H9 (cell line): ENCODE data around the gene PYGB. TPM values are rescaled to one million over a fixed set of nuclear protein-coding genes. Genes with fewer than 3 reads are reported as not detected.

ENCODE experiments used
- DNase-seq: peaks from one replicate; pipeline ENCODE4 v3.0.0-alpha.2; 2017
- H2AFZ ChIP-seq: one replicate; pipeline ENCODE4 v1.6.1; 2013; ENCODE audit warnings: mild to moderate bottlenecking, low read length, control low read depth, moderate library complexity
- H2AK5ac ChIP-seq: 2 replicates; pipeline ENCODE4 v1.6.1; 2013; ENCODE audit warnings: low read length, control low read depth, mixed read lengths; ENCODE audit not compliant: insufficient read length
- H2BK120ac ChIP-seq: one replicate; pipeline ENCODE4 v1.6.1; 2013; ENCODE audit warnings: low read depth, mild to moderate bottlenecking, low read length, control low read depth, inconsistent platforms; ENCODE audit not compliant: poor library complexity, severe bottlenecking
- H2BK12ac ChIP-seq: 2 replicates; pipeline ENCODE4 v1.6.1; 2013; ENCODE audit warnings: low read length, control low read depth, mixed read lengths, low read depth; ENCODE audit not compliant: insufficient read length
- H2BK15ac ChIP-seq: 2 replicates; pipeline ENCODE4 v1.6.1; 2013; ENCODE audit warnings: low read depth, low read length, control low read depth
- H2BK20ac ChIP-seq: one replicate; pipeline ENCODE4 v1.6.1; 2013; ENCODE audit warnings: low read depth, mild to moderate bottlenecking, low read length, control low read depth, inconsistent platforms; ENCODE audit not compliant: poor library complexity, severe bottlenecking
- H2BK5ac ChIP-seq: 2 replicates; pipeline ENCODE4 v1.6.1; 2013; ENCODE audit warnings: low read length, control low read depth, mixed read lengths; ENCODE audit not compliant: insufficient read length
- H3K14ac ChIP-seq: 2 replicates; pipeline ENCODE4 v1.6.1; 2013; ENCODE audit warnings: low read length, control low read depth; ENCODE audit not compliant: insufficient read depth
- H3K18ac ChIP-seq: 2 replicates; pipeline ENCODE4 v1.6.1; 2013; ENCODE audit warnings: low read depth, mild to moderate bottlenecking, mixed read lengths, low read length, control low read depth; ENCODE audit not compliant: insufficient read length
- H3K23ac ChIP-seq: 2 replicates; pipeline ENCODE4 v1.6.1; 2013; ENCODE audit warnings: low read length, control low read depth, mixed read lengths, low read depth; ENCODE audit not compliant: insufficient read length
- H3K23me2 ChIP-seq: 2 replicates; pipeline ENCODE4 v1.6.1; 2013; ENCODE audit warnings: low read depth, mild to moderate bottlenecking, mixed read lengths, low read length, control low read depth; ENCODE audit not compliant: insufficient read length, poor library complexity, severe bottlenecking
- H3K27ac ChIP-seq: 2 replicates; pipeline ENCODE4 v1.5.1; 2013; ENCODE audit warnings: low read length, control low read depth, mixed read lengths, low read depth; ENCODE audit not compliant: insufficient read length
- H3K27me3 ChIP-seq: 2 replicates; pipeline ENCODE4 v1.6.1; 2013; ENCODE audit warnings: low read length, control low read depth, inconsistent platforms; ENCODE audit not compliant: insufficient read depth
- H3K4ac ChIP-seq: 2 replicates; pipeline ENCODE4 v1.6.1; 2013; ENCODE audit warnings: low read depth, mild to moderate bottlenecking, control low read depth, inconsistent platforms, low read length, moderate library complexity
- H3K4me1 ChIP-seq: 2 replicates; pipeline ENCODE4 v1.6.1; 2013; ENCODE audit warnings: low read length, control low read depth, inconsistent platforms; ENCODE audit not compliant: insufficient read depth
- H3K4me2 ChIP-seq: 2 replicates; pipeline ENCODE4 v1.6.1; 2013; ENCODE audit warnings: low read length, control low read depth, mixed read lengths; ENCODE audit not compliant: insufficient read length, insufficient read depth
- H3K56ac ChIP-seq: 2 replicates; pipeline ENCODE4 v1.6.1; 2013; ENCODE audit warnings: low read depth, mild to moderate bottlenecking, mixed read lengths, low read length, control low read depth; ENCODE audit not compliant: insufficient read length
- H3K79me1 ChIP-seq: 2 replicates; pipeline ENCODE4 v1.6.1; 2013; ENCODE audit warnings: low read depth, mild to moderate bottlenecking, moderate library complexity, low read length, control low read depth, inconsistent platforms; ENCODE audit not compliant: insufficient read depth, poor library complexity, severe bottlenecking
- H3K79me2 ChIP-seq: 2 replicates; pipeline ENCODE4 v1.6.1; 2013; ENCODE audit warnings: low read length, control low read depth, inconsistent platforms; ENCODE audit not compliant: insufficient read depth
- H3K9ac ChIP-seq: 2 replicates; pipeline ENCODE4 v1.6.1; 2013; ENCODE audit warnings: low read length, control low read depth, mixed read lengths; ENCODE audit not compliant: insufficient read length; ENCODE audit errors: extremely low read depth
- H3K9me3 ChIP-seq: one replicate; pipeline ENCODE4 v1.6.1; 2013; ENCODE audit warnings: low read depth, low read length, inconsistent platforms; ENCODE audit not compliant: control insufficient read depth
- H3T11ph ChIP-seq: one replicate; pipeline ENCODE4 v1.6.1; 2013; ENCODE audit warnings: mild to moderate bottlenecking, low read length, control low read depth, inconsistent platforms
- H4K20me1 ChIP-seq: one replicate; pipeline ENCODE4 v1.6.1; 2013; ENCODE audit not compliant: control insufficient read depth, insufficient read length, insufficient read depth
- H4K5ac ChIP-seq: 2 replicates; pipeline ENCODE4 v1.6.1; 2013; ENCODE audit warnings: low read depth, mild to moderate bottlenecking, mixed read lengths, low read length, control low read depth; ENCODE audit not compliant: insufficient read length
- H4K8ac ChIP-seq: replicated peaks from 2 replicates; pipeline ENCODE4 v1.6.1; 2013; ENCODE audit warnings: low read length, control low read depth, mixed read lengths, low read depth; ENCODE audit not compliant: insufficient read length
- H4K91ac ChIP-seq: 2 replicates; pipeline ENCODE4 v1.6.1; 2013; ENCODE audit warnings: low read depth, mild to moderate bottlenecking, moderate library complexity, mixed read lengths, low read length, control low read depth; ENCODE audit not compliant: insufficient read length
- H3K27ac Mint-ChIP-seq, 3 experiments: 2 replicates in 2 of 3; 3 replicates in 1 of 3; pipeline ENCODE4 v1.8.0; 2020 to 2021; ENCODE audit warnings: mixed read lengths in 3 of 3, mild to moderate bottlenecking in 1 of 3, moderate library complexity in 1 of 3
- H3K27me3 Mint-ChIP-seq: 2 replicates; pipeline ENCODE4 v1.8.0; 2021; ENCODE audit warnings: low read depth, mild to moderate bottlenecking, moderate library complexity, mixed read lengths
- H3K36me3 Mint-ChIP-seq, 3 experiments: 2 replicates in 2 of 3; 3 replicates in 1 of 3; pipeline ENCODE4 v1.8.0; 2020 to 2021; ENCODE audit warnings: low read depth in 3 of 3, mixed read lengths in 3 of 3; ENCODE audit not compliant: insufficient read depth in 1 of 3
- H3K4me1 Mint-ChIP-seq, 2 experiments: 2 replicates each; pipeline ENCODE4 v1.8.0; 2020; ENCODE audit warnings: mixed read lengths in 2 of 2
- H3K4me3 Mint-ChIP-seq, 2 experiments: 2 replicates in 1 of 2; 3 replicates in 1 of 2; pipeline ENCODE4 v1.8.0; 2020 to 2021; ENCODE audit warnings: mild to moderate bottlenecking in 2 of 2, mixed read lengths in 2 of 2, moderate library complexity in 1 of 2
- H3K9me3 Mint-ChIP-seq, 2 experiments: 2 replicates in 1 of 2; 3 replicates in 1 of 2; pipeline ENCODE4 v1.8.0; 2020; ENCODE audit warnings: mild to moderate bottlenecking in 2 of 2, mixed read lengths in 2 of 2, moderate library complexity in 1 of 2
- CTCF ChIP-seq: fragments of 200-600 bp; sonication (generic); conservative IDR thresholded peaks from 3 replicates; pipeline ENCODE4 v1.8.0; 2021; ENCODE audit warnings: antibody characterized with exemption, mild to moderate bottlenecking
- WGBS: extraction: QIAGEN DNeasy Blood & Tissue Kit; methylation state at CpG from one replicate; pipeline ENCODE4 v1.1.7; 2013; ENCODE audit warnings: missing lambda C conversion rate, low lambda C conversion rate, mixed read lengths; ENCODE audit not compliant: insufficient read length; ENCODE audit errors: extremely low coverage; 5-methylcytosine and 5-hydroxymethylcytosine counted together
- total RNA-seq: library from RNA; stranded (reverse); gene quantifications from 2 replicates; pipeline ENCODE4 v1.2.1, GENCODE V29; 2021

The PYGB gene
- total RNA-seq, 1 experiment from 2014 or later, result 46.9 TPM

GRCh38 chr20:25257756-25258475 is 10.0 kb downstream of the PYGB start:
- H2AK5ac ChIP-seq, result no peak overlapping the region
- no peak overlapping the region for H2BK5ac ChIP-seq
- no peak overlapping the region for H2BK15ac ChIP-seq
- Mint-ChIP-seq H3K9me3 (peaks cover 16 to 17% of the 10 kb centered on the region in 2 experiments; a peak in 4 of 5 replicates), H3K4me3 (no peak overlapping the region), H3K4me1 (peaks cover 0 to 10% of the 10 kb centered on the region in 2 experiments; a peak in 1 of 4 replicates), H3K36me3 (peaks cover 42 to 51% (median 45%) of the 10 kb centered on the region in 3 experiments), H3K27ac (no peak overlapping the region; a peak in 1 of 7 replicates), H3K27me3 (no peaks in the 10 kb centered on the region)
- H3K9ac ChIP-seq, result no peak overlapping the region
- H3K27me3 ChIP-seq, result no peaks in the 10 kb centered on the region
- no peak for TF ChIP-seq CTCF
- no peaks in the 10 kb centered on the region for H3K9me3 ChIP-seq
- H2BK12ac ChIP-seq, result no peak overlapping the region
- no peak overlapping the region for H3K18ac ChIP-seq
- peaks cover 3% of the 10 kb centered on the region; the same call in 1 of the 2 replicates for H3K79me2 ChIP-seq
- H3K4ac ChIP-seq, result no peak overlapping the region
- H4K5ac ChIP-seq, result no peak overlapping the region
- no peak overlapping the region for H2AFZ ChIP-seq
- no peak overlapping the region for H3K23ac ChIP-seq
- no peaks in the 10 kb centered on the region for H3K4me1 ChIP-seq
- no peaks in the 10 kb centered on the region for H4K20me1 ChIP-seq
- no peaks in the 10 kb centered on the region for H3K79me1 ChIP-seq
- H3K4me2 ChIP-seq, result no peak overlapping the region
- no peak overlapping the region for H3K56ac ChIP-seq
- no CpG with 5 or more reads among the region's 10 CpGs for WGBS
- no peak overlapping the region for H4K91ac ChIP-seq
- H4K8ac ChIP-seq, result no peak overlapping the region
- no peak overlapping the region for H2BK120ac ChIP-seq
- H3K14ac ChIP-seq, result no peak overlapping the region
- DNase-seq, result peak; percentile 20
- no peak overlapping the region for H3T11ph ChIP-seq
- H3K27ac ChIP-seq, result no peak overlapping the region
- H2BK20ac ChIP-seq, result no peak overlapping the region
- H3K23me2 ChIP-seq, result no peaks in the 10 kb centered on the region
